K562 (cell line): ENCODE measurements around the gene MRPL55. TPM values are rescaled to one million over a fixed set of nuclear protein-coding genes. Genes with fewer than 3 reads are reported as not detected.

Source experiments
- CGGBP1 ChIP-seq: fragments of 250-450 bp; sonication (Bioruptor Pico); IDR thresholded peaks from 2 replicates; pipeline ENCODE4 v1.9.0; 2021; ENCODE audit warnings: mild to moderate bottlenecking
- E2F3 ChIP-seq: fragments of 250-450 bp; sonication (Bioruptor Pico); IDR thresholded peaks from 2 replicates; pipeline ENCODE4 v1.4.0; 2020; ENCODE audit warnings: mild to moderate bottlenecking
- FOXM1 ChIP-seq, 2 experiments: fragments of 450-650 bp in 1 of 2; sonication (generic) in 1 of 2; formaldehyde crosslinking in 1 of 2; IDR thresholded peaks; 2 replicates each; pipeline versions ENCODE4 v1.6.1 to v1.9.0; 2017 to 2022; ENCODE audit warnings: low read depth in 2 of 2, mild to moderate bottlenecking in 2 of 2, missing genetic modification reagents in 1 of 2, moderate library complexity in 1 of 2
- FUS ChIP-seq: fragments of 200-400 bp; formaldehyde crosslinking; optimal IDR thresholded peaks from 2 replicates; pipeline ENCODE3; 2017; ENCODE audit warnings: low read depth, low read length
- HDAC2 ChIP-seq: fragments of 450-650 bp; IDR thresholded peaks from 2 replicates; pipeline ENCODE4 v1.6.1; 2016; ENCODE audit warnings: mild to moderate bottlenecking
- HNRNPLL ChIP-seq: fragments of 200-400 bp; formaldehyde crosslinking; IDR thresholded peaks from 2 replicates; pipeline ENCODE4 v1.6.1; 2017; ENCODE audit warnings: low read length, low read depth, mild to moderate bottlenecking; ENCODE audit not compliant: poor library complexity, severe bottlenecking
- LARP7 ChIP-seq: fragments of 450-650 bp; IDR thresholded peaks from 2 replicates; pipeline ENCODE4 v1.6.1; 2016
- MYC ChIP-seq, 2 experiments: fragments of 250-450 bp in 1 of 2; sonication (Bioruptor Pico) in 1 of 2; IDR thresholded peaks; 2 replicates each; pipeline versions ENCODE4 v1.5.1 to v1.6.1; 2012 to 2021; ENCODE audit warnings: low read depth in 2 of 2, borderline replicate concordance in 1 of 2, improper control_type of control experiment in 1 of 2, low read length in 1 of 2, mild to moderate bottlenecking in 1 of 2, moderate library complexity in 1 of 2
- POLR2AphosphoS2 ChIP-seq: IDR thresholded peaks from 2 replicates; pipeline ENCODE4 v1.6.1; 2012; ENCODE audit warnings: low read length, improper control_type of control experiment
- POLR2B ChIP-seq: fragments of 450-650 bp; IDR thresholded peaks from 2 replicates; pipeline ENCODE4 v1.6.1; 2018; ENCODE audit warnings: low read depth; ENCODE audit not compliant: partially characterized antibody
- TFAM ChIP-seq: fragments of 250-450 bp; sonication (Bioruptor Pico); conservative IDR thresholded peaks from 2 replicates; pipeline ENCODE4 v1.5.0; 2021; ENCODE audit warnings: mild to moderate bottlenecking, moderate library complexity
- THAP7 ChIP-seq: fragments of 250-450 bp; sonication (Bioruptor Pico); IDR thresholded peaks from 2 replicates; pipeline ENCODE4 v1.5.0; 2021
- U2AF1 ChIP-seq: fragments of 200-400 bp; formaldehyde crosslinking; optimal IDR thresholded peaks from 2 replicates; pipeline ENCODE3; 2017; ENCODE audit warnings: mild to moderate bottlenecking, low read depth, low read length, moderate library complexity
- ZFX ChIP-seq: sonication (generic); formaldehyde crosslinking; IDR thresholded peaks from 2 replicates; pipeline ENCODE4 v1.8.0; 2022; ENCODE audit warnings: mild to moderate bottlenecking, missing genetic modification reagents, moderate library complexity
- ZNF311 ChIP-seq: fragments of 250-450 bp; sonication (Bioruptor Pico); IDR thresholded peaks from 2 replicates; pipeline ENCODE4 v1.4.0; 2020; ENCODE audit warnings: mild to moderate bottlenecking, moderate library complexity
- ZSCAN32 ChIP-seq: fragments of 450-650 bp; formaldehyde crosslinking; IDR thresholded peaks from 2 replicates; pipeline ENCODE4 v1.4.0; 2020; ENCODE audit warnings: mild to moderate bottlenecking, moderate library complexity
- polyA plus RNA-seq, 8 experiments: library from polyadenylated mRNA; depleted of rRNA in 4 of 8; stranded (reverse) in 5 of 8; unstranded in 3 of 8; fragments of >200 nt; fragmentation: Nextera tagmentation in 2 of 8; fragmentation: Illumina TruSeq in 1 of 8; extraction: Ambion mirVana in 2 of 8; extraction: Trizol in 1 of 8; gene quantifications; 2 replicates each; pipeline versions ENCODE4 v1.2.1 to v1.2.3, GENCODE V29; 2011 to 2014; ENCODE audit warnings: inconsistent platforms in 1 of 8, missing spikeins in 1 of 8
- total RNA-seq, 7 experiments: library from RNA; depleted of rRNA in 6 of 7; stranded (reverse); fragments of >200 nt in 6 of 7; fragmentation: Illumina TruSeq in 2 of 7; extraction: Trizol in 2 of 7; gene quantifications; 2 replicates each; pipeline versions ENCODE4 v1.2.1 to v1.2.3, GENCODE V29; 2011 to 2021; ENCODE audit warnings: low replicate concordance in 1 of 7
- TF ChIP-seq, protein P1 (sequence below): IDR thresholded peaks from 2 replicates; pipeline ENCODE4 v1.6.1; 2014; ENCODE audit warnings: antibody characterized with exemption
- TF ChIP-seq, protein P2 (sequence below), 3 experiments: fragments of 200-800 bp in 1 of 3; fragments of 250-450 bp in 1 of 3; fragments of 450-650 bp in 1 of 3; sonication (Bioruptor Pico) in 1 of 3; sonication (Bioruptor generic) in 1 of 3; formaldehyde crosslinking in 1 of 3; IDR thresholded peaks; 2 replicates each; pipeline versions ENCODE4 v1.6.1 to v1.8.0; 2016 to 2022; ENCODE audit warnings: mild to moderate bottlenecking in 2 of 3, missing genetic modification characterization in 2 of 3, missing compliant biosample characterization in 1 of 3, moderate library complexity in 1 of 3
- TF ChIP-seq, protein P3 (sequence below): fragments of 250-450 bp; sonication (Bioruptor Pico); IDR thresholded peaks from 2 replicates; pipeline ENCODE4 v1.4.0; 2020; ENCODE audit warnings: borderline replicate concordance

MRPL55 gene
- total and polyA plus RNA-seq, 9 of the 15 experiments (the other 6 are each of a cell fraction or from before 2014, with no cell fraction given), result 34.9 to 228 (median 81.0) TPM

GRCh38 chr1:228082214-228082917 is 26.7 kb downstream of the MRPL55 start, which contains the start of gene ARF1 (continued):
- TF ChIP-seq LARP7, result peak; percentile 29; the same call in 1 of the 2 replicates
- no peak for TF ChIP-seq FUS
- no peak; the same call in 1 of the 2 replicates for TF ChIP-seq CGGBP1
- peak; percentile 85 for TF ChIP-seq ZFX (CRISPR knock-in tag)
- TF ChIP-seq E2F3, result peak; percentile 95
- TF ChIP-seq, protein P1, sequence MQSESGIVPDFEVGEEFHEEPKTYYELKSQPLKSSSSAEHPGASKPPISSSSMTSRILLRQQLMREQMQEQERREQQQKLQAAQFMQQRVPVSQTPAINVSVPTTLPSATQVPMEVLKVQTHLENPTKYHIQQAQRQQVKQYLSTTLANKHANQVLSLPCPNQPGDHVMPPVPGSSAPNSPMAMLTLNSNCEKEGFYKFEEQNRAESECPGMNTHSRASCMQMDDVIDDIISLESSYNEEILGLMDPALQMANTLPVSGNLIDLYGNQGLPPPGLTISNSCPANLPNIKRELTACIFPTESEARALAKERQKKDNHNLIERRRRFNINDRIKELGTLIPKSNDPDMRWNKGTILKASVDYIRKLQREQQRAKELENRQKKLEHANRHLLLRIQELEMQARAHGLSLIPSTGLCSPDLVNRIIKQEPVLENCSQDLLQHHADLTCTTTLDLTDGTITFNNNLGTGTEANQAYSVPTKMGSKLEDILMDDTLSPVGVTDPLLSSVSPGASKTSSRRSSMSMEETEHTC, result no peak
- TF ChIP-seq, protein P2, sequence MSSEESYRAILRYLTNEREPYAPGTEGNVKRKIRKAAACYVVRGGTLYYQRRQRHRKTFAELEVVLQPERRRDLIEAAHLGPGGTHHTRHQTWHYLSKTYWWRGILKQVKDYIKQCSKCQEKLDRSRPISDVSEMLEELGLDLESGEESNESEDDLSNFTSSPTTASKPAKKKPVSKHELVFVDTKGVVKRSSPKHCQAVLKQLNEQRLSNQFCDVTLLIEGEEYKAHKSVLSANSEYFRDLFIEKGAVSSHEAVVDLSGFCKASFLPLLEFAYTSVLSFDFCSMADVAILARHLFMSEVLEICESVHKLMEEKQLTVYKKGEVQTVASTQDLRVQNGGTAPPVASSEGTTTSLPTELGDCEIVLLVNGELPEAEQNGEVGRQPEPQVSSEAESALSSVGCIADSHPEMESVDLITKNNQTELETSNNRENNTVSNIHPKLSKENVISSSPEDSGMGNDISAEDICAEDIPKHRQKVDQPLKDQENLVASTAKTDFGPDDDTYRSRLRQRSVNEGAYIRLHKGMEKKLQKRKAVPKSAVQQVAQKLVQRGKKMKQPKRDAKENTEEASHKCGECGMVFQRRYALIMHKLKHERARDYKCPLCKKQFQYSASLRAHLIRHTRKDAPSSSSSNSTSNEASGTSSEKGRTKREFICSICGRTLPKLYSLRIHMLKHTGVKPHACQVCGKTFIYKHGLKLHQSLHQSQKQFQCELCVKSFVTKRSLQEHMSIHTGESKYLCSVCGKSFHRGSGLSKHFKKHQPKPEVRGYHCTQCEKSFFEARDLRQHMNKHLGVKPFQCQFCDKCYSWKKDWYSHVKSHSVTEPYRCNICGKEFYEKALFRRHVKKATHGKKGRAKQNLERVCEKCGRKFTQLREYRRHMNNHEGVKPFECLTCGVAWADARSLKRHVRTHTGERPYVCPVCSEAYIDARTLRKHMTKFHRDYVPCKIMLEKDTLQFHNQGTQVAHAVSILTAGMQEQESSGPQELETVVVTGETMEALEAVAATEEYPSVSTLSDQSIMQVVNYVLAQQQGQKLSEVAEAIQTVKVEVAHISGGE (CRISPR knock-in tag; IDR thresholded peaks at IDR 0.05), result peak in 1 of 3 experiments; percentile 39; a peak in 1 of 6 replicates
- peak; percentile 93 for TF ChIP-seq HNRNPLL
- no peak for TF ChIP-seq FOXM1 (IDR thresholded peaks at IDR 0.05; ENCODE audit: low read depth)
- no peak for TF ChIP-seq FOXM1 (CRISPR knock-in tag; IDR thresholded peaks at IDR 0.05; ENCODE audit: low read depth)
- TF ChIP-seq POLR2AphosphoS2, result no peak
- TF ChIP-seq TFAM (CRISPR knock-in tag), result no peak
- peak; percentile 84 for TF ChIP-seq U2AF1
- TF ChIP-seq HDAC2, result peak; percentile 78; the same call in 1 of the 2 replicates
- peak; percentile 54; the same call in 1 of the 2 replicates for TF ChIP-seq ZSCAN32 (CRISPR knock-in tag)
- TF ChIP-seq MYC (IDR thresholded peaks at IDR 0.05; ENCODE audit: low read depth, low read length), result peak; percentile 75
- no peak for TF ChIP-seq MYC (CRISPR knock-in tag; IDR thresholded peaks at IDR 0.05; ENCODE audit: borderline replicate concordance, low read depth)
- TF ChIP-seq THAP7, result peak; percentile 60; the same call in 1 of the 2 replicates
- TF ChIP-seq ZNF311 (CRISPR knock-in tag), result peak; percentile 48; the same call in 1 of the 2 replicates
- TF ChIP-seq, protein P3, sequence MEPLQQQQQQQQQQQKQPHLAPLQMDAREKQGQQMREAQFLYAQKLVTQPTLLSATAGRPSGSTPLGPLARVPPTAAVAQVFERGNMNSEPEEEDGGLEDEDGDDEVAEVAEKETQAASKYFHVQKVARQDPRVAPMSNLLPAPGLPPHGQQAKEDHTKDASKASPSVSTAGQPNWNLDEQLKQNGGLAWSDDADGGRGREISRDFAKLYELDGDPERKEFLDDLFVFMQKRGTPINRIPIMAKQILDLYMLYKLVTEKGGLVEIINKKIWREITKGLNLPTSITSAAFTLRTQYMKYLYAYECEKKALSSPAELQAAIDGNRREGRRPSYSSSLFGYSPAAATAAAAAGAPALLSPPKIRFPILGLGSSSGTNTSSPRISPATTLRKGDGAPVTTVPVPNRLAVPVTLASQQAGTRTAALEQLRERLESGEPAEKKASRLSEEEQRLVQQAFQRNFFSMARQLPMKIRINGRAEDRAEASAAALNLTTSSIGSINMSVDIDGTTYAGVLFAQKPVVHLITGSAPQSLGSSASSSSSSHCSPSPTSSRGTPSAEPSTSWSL (CRISPR knock-in tag), result peak; percentile 91; the same call in 1 of the 2 replicates
- TF ChIP-seq POLR2B, result peak; percentile 57
